ENCODE measurements around the gene PCDH8.

Gene PCDH8

GRCh38 chr13:52808842-52809219, 39.6 kb downstream of the PCDH8 start:
- no peaks in the 10 kb centered on the region for H3K27me3 ChIP-seq (ENCODE audit: control insufficient read depth, insufficient read depth, low read length)
- H3K9me3 ChIP-seq (ENCODE audit: control insufficient read depth, low read depth, low read length) = no peaks in the 10 kb centered on the region
- H3K27ac ChIP-seq (ENCODE audit: low read length) = no peak overlapping the region
- no peak overlapping the region for H3K4me3 ChIP-seq (ENCODE audit: low read length)
- no peaks in the 10 kb centered on the region for H3K36me3 ChIP-seq (ENCODE audit: control insufficient read depth, low read depth, low read length)
- peaks cover 11% of the 10 kb centered on the region for H3K4me1 ChIP-seq (ENCODE audit: control insufficient read depth, low read depth, low read length)
- no peak overlapping the region for H3K9ac ChIP-seq (ENCODE audit: low read length)

GRCh38 chr13:52806029-52806428, 42.4 kb downstream of the PCDH8 start:
- H3K4me3 ChIP-seq (ENCODE audit: low read length) = no peak overlapping the region
- no peaks in the 10 kb centered on the region for H3K36me3 ChIP-seq (ENCODE audit: control insufficient read depth, low read depth, low read length)
- no peak overlapping the region for H3K27ac ChIP-seq (ENCODE audit: low read length)
- peaks cover 11% of the 10 kb centered on the region for H3K4me1 ChIP-seq (ENCODE audit: control insufficient read depth, low read depth, low read length)
- H3K9ac ChIP-seq (ENCODE audit: low read length) = no peak overlapping the region
- H3K27me3 ChIP-seq (ENCODE audit: control insufficient read depth, insufficient read depth, low read length) = no peaks in the 10 kb centered on the region
- no peaks in the 10 kb centered on the region for H3K9me3 ChIP-seq (ENCODE audit: control insufficient read depth, low read depth, low read length)

- Histone ChIP-seq H3K27me3 (ENCODE audit: control insufficient read depth, insufficient read depth, low read length) (no peaks in the 10 kb centered on the region), H3K36me3 (ENCODE audit: control insufficient read depth, low read depth, low read length) (no peaks in the 10 kb centered on the region), H3K9ac (ENCODE audit: low read length) (no peak overlapping the region), H3K4me3 (ENCODE audit: low read length) (no peak overlapping the region), H3K9me3 (ENCODE audit: control insufficient read depth, low read depth, low read length) (no peaks in the 10 kb centered on the region), H3K27ac (ENCODE audit: low read length) (no peak overlapping the region), H3K4me1 (ENCODE audit: control insufficient read depth, low read depth, low read length) (peaks cover 11% of the 10 kb centered on the region)
These were observed 44.2 kb downstream of the PCDH8 start for GRCh38 chr13:52804202-52804641.

GRCh38 chr13:52800856-52801255, 47.6 kb downstream of the PCDH8 start:
- Histone ChIP-seq H3K27ac (ENCODE audit: low read length) (no peak overlapping the region), H3K27me3 (ENCODE audit: control insufficient read depth, insufficient read depth, low read length) (no peaks in the 10 kb centered on the region), H3K4me1 (ENCODE audit: control insufficient read depth, low read depth, low read length) (no peaks in the 10 kb centered on the region), H3K9ac (ENCODE audit: low read length) (no peak overlapping the region), H3K36me3 (ENCODE audit: control insufficient read depth, low read depth, low read length) (no peaks in the 10 kb centered on the region), H3K4me3 (ENCODE audit: low read length) (no peak overlapping the region), H3K9me3 (ENCODE audit: control insufficient read depth, low read depth, low read length) (no peaks in the 10 kb centered on the region)

GRCh38 chr13:52798770-52799430, 49.5 kb downstream of the PCDH8 start:
- Histone ChIP-seq H3K27me3 (ENCODE audit: control insufficient read depth, insufficient read depth, low read length) (no peaks in the 10 kb centered on the region), H3K36me3 (ENCODE audit: control insufficient read depth, low read depth, low read length) (no peaks in the 10 kb centered on the region), H3K4me3 (ENCODE audit: low read length) (no peak overlapping the region), H3K4me1 (ENCODE audit: control insufficient read depth, low read depth, low read length) (no peaks in the 10 kb centered on the region), H3K27ac (ENCODE audit: low read length) (no peak overlapping the region), H3K9me3 (ENCODE audit: control insufficient read depth, low read depth, low read length) (no peaks in the 10 kb centered on the region), H3K9ac (ENCODE audit: low read length) (no peak overlapping the region)

GRCh38 chr13:52797176-52797575, 51.3 kb downstream of the PCDH8 start:
- H3K36me3 ChIP-seq (ENCODE audit: control insufficient read depth, low read depth, low read length) = no peaks in the 10 kb centered on the region
- no peaks in the 10 kb centered on the region for H3K27me3 ChIP-seq (ENCODE audit: control insufficient read depth, insufficient read depth, low read length)
- H3K27ac ChIP-seq (ENCODE audit: low read length) = no peak overlapping the region
- H3K4me3 ChIP-seq (ENCODE audit: low read length) = no peak overlapping the region
- H3K9me3 ChIP-seq (ENCODE audit: control insufficient read depth, low read depth, low read length) = no peaks in the 10 kb centered on the region
- H3K4me1 ChIP-seq (ENCODE audit: control insufficient read depth, low read depth, low read length) = no peaks in the 10 kb centered on the region
- no peak overlapping the region for H3K9ac ChIP-seq (ENCODE audit: low read length)

GRCh38 chr13:52794589-52794988, 53.9 kb downstream of the PCDH8 start:
- Histone ChIP-seq H3K9me3 (ENCODE audit: control insufficient read depth, low read depth, low read length) (no peaks in the 10 kb centered on the region), H3K9ac (ENCODE audit: low read length) (no peak overlapping the region), H3K27ac (ENCODE audit: low read length) (no peak overlapping the region), H3K4me3 (ENCODE audit: low read length) (no peak overlapping the region), H3K36me3 (ENCODE audit: control insufficient read depth, low read depth, low read length) (no peaks in the 10 kb centered on the region), H3K4me1 (ENCODE audit: control insufficient read depth, low read depth, low read length) (no peaks in the 10 kb centered on the region), H3K27me3 (ENCODE audit: control insufficient read depth, insufficient read depth, low read length) (no peaks in the 10 kb centered on the region)

GRCh38 chr13:52793515-52794061, 54.9 kb downstream of the PCDH8 start:
- H3K4me1 ChIP-seq (ENCODE audit: control insufficient read depth, low read depth, low read length) = no peaks in the 10 kb centered on the region
- H3K4me3 ChIP-seq (ENCODE audit: low read length) = no peak overlapping the region
- no peak overlapping the region for H3K27ac ChIP-seq (ENCODE audit: low read length)
- no peaks in the 10 kb centered on the region for H3K27me3 ChIP-seq (ENCODE audit: control insufficient read depth, insufficient read depth, low read length)
- no peaks in the 10 kb centered on the region for H3K9me3 ChIP-seq (ENCODE audit: control insufficient read depth, low read depth, low read length)
- H3K36me3 ChIP-seq (ENCODE audit: control insufficient read depth, low read depth, low read length) = no peaks in the 10 kb centered on the region
- H3K9ac ChIP-seq (ENCODE audit: low read length) = no peak overlapping the region
